HCT116 (cell line): ENCODE results near the gene SMAD7. TPM values are rescaled to one million over a fixed set of nuclear protein-coding genes. Genes with fewer than 3 reads are reported as not detected.

Experiments used
- ATAC-seq: fragments of 200-7000 bp; cut with Tn5 transposase; 2 replicates; pipeline ENCODE4 v1.9.1; 2020; ENCODE audit warnings: mild to moderate bottlenecking, moderate library complexity
- BruUV-seq: library from RNA; stranded (reverse); fragments of 400-500 nt; replicated peaks from 2 replicates; lab custom pipeline; 2021; lab: Mats Ljungman, UMichigan
- CTCF ChIA-PET: fragments of 300-600 bp; sonication (Branson Sonifier 250); formaldehyde crosslinking; loops from one replicate; lab custom pipeline; 2021; ENCODE audit warnings: antibody characterized with exemption; lab: Charles Lee
- POLR2A ChIA-PET: fragments of 300-600, 350-600 bp; sonication (Branson Sonifier 250); formaldehyde crosslinking; loops from one replicate; lab custom pipeline; 2021; ENCODE audit warnings: antibody characterized with exemption; lab: Charles Lee
- RAD21 ChIA-PET, 2 experiments: fragments of 300-600 bp; sonication (Branson Sonifier 250); formaldehyde crosslinking; loops; one replicate each; lab custom pipeline; 2023; ENCODE audit warnings: low total read pairs in 2 of 2; ENCODE audit not compliant: uncharacterized antibody in 2 of 2, unreplicated experiment in 2 of 2, low non-redundant PET in 1 of 2; lab: Charles Lee
- DNase-seq: peaks from one replicate; pipeline ENCODE4 v3.0.0-alpha.2; 2010; ENCODE audit warnings: low read depth, low spot score
- H2AFZ ChIP-seq: fragments of 200-600 bp; shearing (Covaris generic), sonication (generic); 2 replicates; pipeline ENCODE4 v1.6.1; 2017; ENCODE audit warnings: low read depth, mixed run types, mixed read lengths, antibody characterized with exemption, low read length; ENCODE audit not compliant: poor library complexity, severe bottlenecking
- H3K27ac ChIP-seq: 2 replicates; pipeline ENCODE4 v1.5.1; 2012; ENCODE audit warnings: low read depth, low read length
- H3K27me3 ChIP-seq: fragments of 200-600 bp; sonication (generic); 2 replicates; pipeline ENCODE4 v1.6.1; 2016; ENCODE audit warnings: mixed run types, low read length, mixed read lengths; ENCODE audit not compliant: insufficient read depth
- H3K36me3 ChIP-seq, 2 experiments: fragments of 200-500 bp in 1 of 2; fragments of 200-600 bp in 1 of 2; sonication (Bioruptor generic) in 1 of 2; sonication (generic) in 1 of 2; 2 replicates each; pipeline versions ENCODE4 v1.5.1 to v1.6.1; 2014 to 2016; ENCODE audit warnings: low read length in 2 of 2, inconsistent platforms in 1 of 2, mixed read lengths in 1 of 2, mixed run types in 1 of 2; ENCODE audit not compliant: insufficient read depth in 2 of 2, control insufficient read depth in 1 of 2
- H3K4me1 ChIP-seq, 2 experiments: fragments of 200-600 bp in 1 of 2; sonication (generic) in 1 of 2; 2 replicates each; pipeline versions ENCODE4 v1.5.1 to v1.6.1; 2012 to 2017; ENCODE audit warnings: low read length in 2 of 2, inconsistent platforms in 1 of 2, mild to moderate bottlenecking in 1 of 2, mixed read lengths in 1 of 2, mixed run types in 1 of 2, moderate library complexity in 1 of 2; ENCODE audit not compliant: insufficient read depth in 2 of 2, control insufficient read depth in 1 of 2
- H3K4me2 ChIP-seq: fragments of 200-600 bp; sonication (generic); 2 replicates; pipeline ENCODE4 v1.6.1; 2017; ENCODE audit warnings: mixed run types, low read length, mixed read lengths
- H3K4me3 ChIP-seq, 2 experiments: fragments of 200-600 bp in 1 of 2; sonication (generic) in 1 of 2; replicated peaks in 1 of 2; 2 replicates each; pipeline ENCODE4 v1.5.1; 2011 to 2016; ENCODE audit warnings: low read length in 2 of 2, control low read depth in 1 of 2, low read depth in 1 of 2, mild to moderate bottlenecking in 1 of 2, mixed read lengths in 1 of 2, mixed run types in 1 of 2
- H3K79me2 ChIP-seq: fragments of 200-600 bp; sonication (generic); 2 replicates; pipeline ENCODE4 v1.6.1; 2017; ENCODE audit warnings: mild to moderate bottlenecking, mixed run types, low read length, moderate library complexity, mixed read lengths; ENCODE audit not compliant: insufficient read depth
- H3K9ac ChIP-seq: fragments of 200-600 bp; sonication (generic); 2 replicates; pipeline ENCODE4 v1.6.1; 2016; ENCODE audit warnings: low read length, mixed read lengths
- H3K9me2 ChIP-seq: fragments of 200-600 bp; sonication (generic), shearing (Covaris generic); 2 replicates; pipeline ENCODE4 v1.6.1; 2017; ENCODE audit warnings: mixed run types, mild to moderate bottlenecking, moderate library complexity; ENCODE audit not compliant: insufficient read depth
- H3K9me3 ChIP-seq, 2 experiments: fragments of 200-500 bp in 1 of 2; fragments of 200-600 bp in 1 of 2; sonication (Bioruptor generic) in 1 of 2; sonication (generic) in 1 of 2; 2 replicates each; pipeline ENCODE4 v1.6.1; 2014 to 2017; ENCODE audit warnings: low read length in 2 of 2, mixed read lengths in 2 of 2, inconsistent platforms in 1 of 2, low read depth in 1 of 2, mild to moderate bottlenecking in 1 of 2, mixed run types in 1 of 2, moderate library complexity in 1 of 2; ENCODE audit not compliant: control insufficient read depth in 1 of 2, insufficient read depth in 1 of 2
- H4K20me1 ChIP-seq: fragments of 200-600 bp; sonication (generic), shearing (Covaris generic); 2 replicates; pipeline ENCODE4 v1.6.1; 2017; ENCODE audit warnings: mixed run types, mild to moderate bottlenecking, moderate library complexity; ENCODE audit not compliant: insufficient read depth
- CBX3 ChIP-seq: IDR thresholded peaks from 2 replicates; pipeline ENCODE4 v1.6.1; 2012; ENCODE audit warnings: low read depth
- CEBPB ChIP-seq: IDR thresholded peaks from 2 replicates; pipeline ENCODE4 v1.6.1; 2012; ENCODE audit warnings: low read depth
- EGR1 ChIP-seq: IDR thresholded peaks from 2 replicates; pipeline ENCODE4 v1.6.1; 2012; ENCODE audit warnings: low read depth
- EZH2 ChIP-seq: fragments of 200-600 bp; sonication (generic); IDR thresholded peaks from 2 replicates; pipeline ENCODE4 v1.6.1; 2017; ENCODE audit warnings: antibody characterized with exemption, mixed run types
- EZH2phosphoT487 ChIP-seq: fragments of 200-600 bp; IDR thresholded peaks from 2 replicates; pipeline ENCODE4 v1.6.1; 2018; ENCODE audit warnings: antibody characterized with exemption, borderline replicate concordance
- FOSL1 ChIP-seq: IDR thresholded peaks from 2 replicates; pipeline ENCODE4 v1.6.1; 2012; ENCODE audit warnings: low read depth
- JUND ChIP-seq: IDR thresholded peaks from 2 replicates; pipeline ENCODE4 v1.6.1; 2012
- POLR2A ChIP-seq: IDR thresholded peaks from 2 replicates; pipeline ENCODE4 v1.7.0; 2011; ENCODE audit warnings: borderline replicate concordance; ENCODE audit not compliant: insufficient read depth, insufficient read length; ENCODE audit errors: extremely low read depth
- POLR2AphosphoS5 ChIP-seq: IDR thresholded peaks from 2 replicates; pipeline ENCODE4 v1.6.1; 2011; ENCODE audit warnings: mild to moderate bottlenecking, low read depth, low read length, moderate library complexity
- SIN3A ChIP-seq: IDR thresholded peaks from 2 replicates; pipeline ENCODE4 v1.6.1; 2012; ENCODE audit warnings: low read depth
- SP1 ChIP-seq: IDR thresholded peaks from 2 replicates; pipeline ENCODE4 v1.6.1; 2012; ENCODE audit warnings: low read depth
- SRF ChIP-seq: IDR thresholded peaks from 2 replicates; pipeline ENCODE4 v1.6.1; 2012; ENCODE audit warnings: low read depth
- TCF7L2 ChIP-seq: IDR thresholded peaks from 2 replicates; pipeline ENCODE4 v1.7.0; 2011; ENCODE audit warnings: borderline replicate concordance, inconsistent platforms; ENCODE audit not compliant: insufficient read depth, insufficient read length; ENCODE audit errors: extremely low read depth
- ZFX ChIP-seq: fragments of 450-650 bp; IDR thresholded peaks from 2 replicates; pipeline ENCODE4 v1.6.1; 2017
- ZNF274 ChIP-seq: fragments of 200-500 bp; sonication (Bioruptor generic); IDR thresholded peaks from 2 replicates; pipeline ENCODE4 v1.6.1; 2014; ENCODE audit warnings: mild to moderate bottlenecking, low read depth, low read length, inconsistent platforms
- intact Hi-C: fragments of 100-400 bp; cut with micrococcal nuclease; formaldehyde crosslinking; loops from 2 replicates; pipeline ENCODE4 v1.10.0; 2022
- total RNA-seq: library from RNA; stranded (reverse); gene quantifications from one replicate; pipeline ENCODE4 v1.2.1, GENCODE V29; 2021; ENCODE audit not compliant: unreplicated experiment
- TF ChIP-seq, protein P1 (sequence below): IDR thresholded peaks from 2 replicates; pipeline ENCODE4 v1.6.1; 2012
- TF ChIP-seq, protein P2 (sequence below), 3 experiments: fragments of 200-600 bp in 1 of 3; sonication (generic) in 1 of 3; IDR thresholded peaks in 2 of 3; conservative IDR thresholded peaks in 1 of 3; 2 replicates each; pipeline ENCODE4 v1.5.1; 2012 to 2017; ENCODE audit warnings: low read depth in 2 of 3, low read length in 2 of 3, antibody characterized with exemption in 1 of 3, borderline replicate concordance in 1 of 3, control low read depth in 1 of 3, mild to moderate bottlenecking in 1 of 3, mixed read lengths in 1 of 3, mixed run types in 1 of 3, moderate library complexity in 1 of 3; ENCODE audit not compliant: insufficient read depth in 1 of 3
- TF ChIP-seq, protein P3 (sequence below): IDR thresholded peaks from 2 replicates; pipeline ENCODE4 v1.6.1; 2011; ENCODE audit warnings: mild to moderate bottlenecking, low read length, moderate library complexity; ENCODE audit not compliant: insufficient replicate concordance; ENCODE audit errors: extremely low read depth
- TF ChIP-seq, protein P4 (sequence below): IDR thresholded peaks from 2 replicates; pipeline ENCODE4 v1.6.1; 2012
- TF ChIP-seq, protein P5 (sequence below): IDR thresholded peaks from 2 replicates; pipeline ENCODE4 v1.6.1; 2012; ENCODE audit warnings: low read depth

SMAD7 gene
- total RNA-seq, 1 experiment from 2014 or later: 7.2 TPM

DNA sequence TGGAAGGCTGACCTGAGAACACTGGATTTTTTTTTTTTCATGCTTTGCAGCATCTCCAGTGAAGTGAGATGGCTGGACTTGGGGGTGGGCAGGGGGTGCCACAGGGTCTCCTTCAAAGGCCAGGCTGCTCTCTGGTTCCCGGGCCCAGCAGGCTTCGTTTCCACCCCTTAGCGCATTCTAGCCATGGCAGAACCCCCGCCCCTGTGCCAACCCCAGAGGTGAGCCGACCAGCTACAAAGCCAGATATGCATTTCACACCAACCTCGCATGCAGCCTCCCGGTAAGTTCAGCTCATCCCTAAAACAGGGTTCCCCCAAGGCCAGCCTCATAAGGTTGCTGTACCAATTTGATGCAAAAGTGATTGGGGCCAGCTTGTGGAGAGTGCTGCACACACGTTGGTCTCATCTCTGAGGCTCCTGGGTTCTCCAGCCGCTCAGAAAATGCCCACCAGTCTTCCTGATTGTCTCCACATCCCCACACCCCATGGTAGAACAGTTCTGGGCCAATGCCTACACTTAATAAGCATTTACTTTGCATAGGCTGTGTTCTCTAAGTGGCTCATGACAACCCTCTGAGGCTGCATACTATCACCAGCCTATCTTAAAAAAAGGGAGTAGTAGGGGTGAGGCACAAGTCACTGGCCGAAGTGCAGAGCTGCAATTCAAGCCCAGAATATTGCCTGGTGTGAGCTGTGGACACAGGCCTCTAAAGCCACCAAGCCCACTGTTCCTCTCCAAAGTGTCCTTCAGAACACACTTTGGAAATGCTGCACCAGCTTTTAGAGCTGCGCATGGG lies 23.3 kb downstream of the SMAD7 start:
- H3K36me3 ChIP-seq: no peaks in the 10 kb centered on the region
- H3K9me3 ChIP-seq: no peaks in the 10 kb centered on the region
- H3K79me2 ChIP-seq: peaks cover 7% of the 10 kb centered on the region; the same call in 1 of the 2 replicates
- H2AFZ ChIP-seq: no peak overlapping the region
- H3K4me3 ChIP-seq: no peak overlapping the region
- no peak for DNase-seq
- RAD21 ChIA-PET: no interaction called here
- TF ChIP-seq JUND (no peak), EGR1 (no peak), ZNF274 (no peak), ZFX (no peak), SIN3A (no peak), EZH2 (no peak), FOSL1 (no peak), EZH2phosphoT487 (no peak), POLR2A (no peak), TCF7L2 (no peak), SP1 (no peak), POLR2AphosphoS5 (no peak), CEBPB (no peak), SRF (no peak), CBX3 (no peak)
- TF ChIP-seq, protein P1, sequence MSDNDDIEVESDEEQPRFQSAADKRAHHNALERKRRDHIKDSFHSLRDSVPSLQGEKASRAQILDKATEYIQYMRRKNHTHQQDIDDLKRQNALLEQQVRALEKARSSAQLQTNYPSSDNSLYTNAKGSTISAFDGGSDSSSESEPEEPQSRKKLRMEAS: no peak
- TF ChIP-seq, protein P2, sequence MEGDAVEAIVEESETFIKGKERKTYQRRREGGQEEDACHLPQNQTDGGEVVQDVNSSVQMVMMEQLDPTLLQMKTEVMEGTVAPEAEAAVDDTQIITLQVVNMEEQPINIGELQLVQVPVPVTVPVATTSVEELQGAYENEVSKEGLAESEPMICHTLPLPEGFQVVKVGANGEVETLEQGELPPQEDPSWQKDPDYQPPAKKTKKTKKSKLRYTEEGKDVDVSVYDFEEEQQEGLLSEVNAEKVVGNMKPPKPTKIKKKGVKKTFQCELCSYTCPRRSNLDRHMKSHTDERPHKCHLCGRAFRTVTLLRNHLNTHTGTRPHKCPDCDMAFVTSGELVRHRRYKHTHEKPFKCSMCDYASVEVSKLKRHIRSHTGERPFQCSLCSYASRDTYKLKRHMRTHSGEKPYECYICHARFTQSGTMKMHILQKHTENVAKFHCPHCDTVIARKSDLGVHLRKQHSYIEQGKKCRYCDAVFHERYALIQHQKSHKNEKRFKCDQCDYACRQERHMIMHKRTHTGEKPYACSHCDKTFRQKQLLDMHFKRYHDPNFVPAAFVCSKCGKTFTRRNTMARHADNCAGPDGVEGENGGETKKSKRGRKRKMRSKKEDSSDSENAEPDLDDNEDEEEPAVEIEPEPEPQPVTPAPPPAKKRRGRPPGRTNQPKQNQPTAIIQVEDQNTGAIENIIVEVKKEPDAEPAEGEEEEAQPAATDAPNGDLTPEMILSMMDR (IDR thresholded peaks at IDR 0.05 in 2 of 3, conservative IDR thresholded peaks at IDR 0.05 in 1 of 3; ENCODE audit: borderline replicate concordance in 1 of 3, insufficient read depth in 1 of 3, low read depth in 2 of 3, low read length in 2 of 3): no peak
- TF ChIP-seq, protein P3, sequence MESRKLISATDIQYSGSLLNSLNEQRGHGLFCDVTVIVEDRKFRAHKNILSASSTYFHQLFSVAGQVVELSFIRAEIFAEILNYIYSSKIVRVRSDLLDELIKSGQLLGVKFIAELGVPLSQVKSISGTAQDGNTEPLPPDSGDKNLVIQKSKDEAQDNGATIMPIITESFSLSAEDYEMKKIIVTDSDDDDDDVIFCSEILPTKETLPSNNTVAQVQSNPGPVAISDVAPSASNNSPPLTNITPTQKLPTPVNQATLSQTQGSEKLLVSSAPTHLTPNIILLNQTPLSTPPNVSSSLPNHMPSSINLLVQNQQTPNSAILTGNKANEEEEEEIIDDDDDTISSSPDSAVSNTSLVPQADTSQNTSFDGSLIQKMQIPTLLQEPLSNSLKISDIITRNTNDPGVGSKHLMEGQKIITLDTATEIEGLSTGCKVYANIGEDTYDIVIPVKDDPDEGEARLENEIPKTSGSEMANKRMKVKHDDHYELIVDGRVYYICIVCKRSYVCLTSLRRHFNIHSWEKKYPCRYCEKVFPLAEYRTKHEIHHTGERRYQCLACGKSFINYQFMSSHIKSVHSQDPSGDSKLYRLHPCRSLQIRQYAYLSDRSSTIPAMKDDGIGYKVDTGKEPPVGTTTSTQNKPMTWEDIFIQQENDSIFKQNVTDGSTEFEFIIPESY: no peak
- TF ChIP-seq, protein P4, sequence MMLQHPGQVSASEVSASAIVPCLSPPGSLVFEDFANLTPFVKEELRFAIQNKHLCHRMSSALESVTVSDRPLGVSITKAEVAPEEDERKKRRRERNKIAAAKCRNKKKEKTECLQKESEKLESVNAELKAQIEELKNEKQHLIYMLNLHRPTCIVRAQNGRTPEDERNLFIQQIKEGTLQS: no peak
- TF ChIP-seq, protein P5, sequence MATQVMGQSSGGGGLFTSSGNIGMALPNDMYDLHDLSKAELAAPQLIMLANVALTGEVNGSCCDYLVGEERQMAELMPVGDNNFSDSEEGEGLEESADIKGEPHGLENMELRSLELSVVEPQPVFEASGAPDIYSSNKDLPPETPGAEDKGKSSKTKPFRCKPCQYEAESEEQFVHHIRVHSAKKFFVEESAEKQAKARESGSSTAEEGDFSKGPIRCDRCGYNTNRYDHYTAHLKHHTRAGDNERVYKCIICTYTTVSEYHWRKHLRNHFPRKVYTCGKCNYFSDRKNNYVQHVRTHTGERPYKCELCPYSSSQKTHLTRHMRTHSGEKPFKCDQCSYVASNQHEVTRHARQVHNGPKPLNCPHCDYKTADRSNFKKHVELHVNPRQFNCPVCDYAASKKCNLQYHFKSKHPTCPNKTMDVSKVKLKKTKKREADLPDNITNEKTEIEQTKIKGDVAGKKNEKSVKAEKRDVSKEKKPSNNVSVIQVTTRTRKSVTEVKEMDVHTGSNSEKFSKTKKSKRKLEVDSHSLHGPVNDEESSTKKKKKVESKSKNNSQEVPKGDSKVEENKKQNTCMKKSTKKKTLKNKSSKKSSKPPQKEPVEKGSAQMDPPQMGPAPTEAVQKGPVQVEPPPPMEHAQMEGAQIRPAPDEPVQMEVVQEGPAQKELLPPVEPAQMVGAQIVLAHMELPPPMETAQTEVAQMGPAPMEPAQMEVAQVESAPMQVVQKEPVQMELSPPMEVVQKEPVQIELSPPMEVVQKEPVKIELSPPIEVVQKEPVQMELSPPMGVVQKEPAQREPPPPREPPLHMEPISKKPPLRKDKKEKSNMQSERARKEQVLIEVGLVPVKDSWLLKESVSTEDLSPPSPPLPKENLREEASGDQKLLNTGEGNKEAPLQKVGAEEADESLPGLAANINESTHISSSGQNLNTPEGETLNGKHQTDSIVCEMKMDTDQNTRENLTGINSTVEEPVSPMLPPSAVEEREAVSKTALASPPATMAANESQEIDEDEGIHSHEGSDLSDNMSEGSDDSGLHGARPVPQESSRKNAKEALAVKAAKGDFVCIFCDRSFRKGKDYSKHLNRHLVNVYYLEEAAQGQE: no peak
- H3K27me3 ChIP-seq: no peaks in the 10 kb centered on the region
- no peak overlapping the region for H3K4me2 ChIP-seq
- CTCF ChIA-PET: no interaction called here
- H3K9ac ChIP-seq: no peak overlapping the region
- H4K20me1 ChIP-seq: no peaks in the 10 kb centered on the region
- H3K4me1 ChIP-seq: peaks cover 60 to 66% of the 10 kb centered on the region in 2 experiments
- H3K27ac ChIP-seq: no peak overlapping the region
- intact Hi-C loops: no loop called here
- BruUV-seq: no TSS peak
- no peaks in the 10 kb centered on the region for H3K9me2 ChIP-seq
- POLR2A ChIA-PET: no interaction called here
- no peak for ATAC-seq
